Colonic mucosa (tissue), 4 donors: ENCODE data around the gene PRKCE. TPM values are rescaled to one million over a fixed set of nuclear protein-coding genes. Genes with fewer than 3 reads are reported as not detected.

Experiments used
- DNase-seq: peaks from one replicate; pipeline ENCODE4 v3.0.0-alpha.2; 2020
- H3K27ac ChIP-seq: fragments of 200-600 bp; one replicate; pipeline ENCODE4 v1.8.0; 2021
- H3K27me3 ChIP-seq: fragments of 200-600 bp; one replicate; pipeline ENCODE4 v1.8.0; 2021
- H3K36me3 ChIP-seq: fragments of 200-600 bp; one replicate; pipeline ENCODE4 v1.8.0; 2021
- H3K4me1 ChIP-seq: fragments of 200-600 bp; one replicate; pipeline ENCODE4 v1.8.0; 2021; ENCODE audit warnings: mild to moderate bottlenecking
- H3K4me3 ChIP-seq: fragments of 200-600 bp; one replicate; pipeline ENCODE4 v1.8.0; 2021
- H3K9ac ChIP-seq, 2 donors: one replicate each; pipeline ENCODE4 v1.7.0; 2013; ENCODE audit warnings: control low read depth in 2 of 2, low read depth in 2 of 2, low read length in 2 of 2
- H3K9me3 ChIP-seq: fragments of 200-600 bp; one replicate; pipeline ENCODE4 v1.8.0; 2021
- CTCF ChIP-seq: fragments of 200-600 bp; IDR thresholded peaks from one replicate; pipeline ENCODE4 v1.8.0; 2022; ENCODE audit warnings: antibody characterized with exemption, mild to moderate bottlenecking
- intact Hi-C: fragments of 100-400 bp; cut with DNase I; formaldehyde crosslinking; loops from one replicate; pipeline ENCODE4 v1.14.1; 2022
- total RNA-seq, 2 donors: library from RNA; stranded (reverse); fragmentation: NEBNext Ultra II Directional in 1 of 2; extraction: Animal tissue kit (Norgen Biotek cat#: 25700) in 1 of 2; gene quantifications; one replicate each; pipeline ENCODE4 v1.2.1, GENCODE V29; 2021
- donor health status: healthy.
- donor health status: DM: no; HTN: no; CAD: no.
- donor health status: DM: no; HTN: no; CAD: no.

The PRKCE gene
- total RNA-seq, 2 donors from 2014 or later, result 17.5 to 25.8 TPM

- no peak overlapping the region for H3K27ac ChIP-seq
- H3K27me3 ChIP-seq, result no peaks in the 10 kb centered on the region
- no peaks in the 10 kb centered on the region for H3K36me3 ChIP-seq
- no peak for TF ChIP-seq CTCF
- H3K9me3 ChIP-seq, result no peaks in the 10 kb centered on the region
- intact Hi-C loops, result no loop called here
- no peaks in the 10 kb centered on the region for H3K4me1 ChIP-seq
- no peak overlapping the region for H3K4me3 ChIP-seq
- DNase-seq, result no peak
- H3K9ac ChIP-seq, result no peak overlapping the region
These were observed 161.8 kb downstream of the PRKCE start for GRCh38 chr2:45813003-45813941.

- H3K4me3 ChIP-seq, result no peak overlapping the region
- H3K9me3 ChIP-seq, result no peaks in the 10 kb centered on the region
- intact Hi-C loops, result no loop called here
- H3K9ac ChIP-seq, result no peak overlapping the region
- DNase-seq, result no peak
- H3K4me1 ChIP-seq, result no peaks in the 10 kb centered on the region
- H3K36me3 ChIP-seq, result no peaks in the 10 kb centered on the region
- no peak overlapping the region for H3K27ac ChIP-seq
- no peaks in the 10 kb centered on the region for H3K27me3 ChIP-seq
- no peak for TF ChIP-seq CTCF
These were observed 163.0 kb downstream of the PRKCE start for GRCh38 chr2:45814488-45814887.

GRCh38 chr2:45814951-45815621 is 163.6 kb downstream of the PRKCE start:
- Histone ChIP-seq H3K9me3 (no peaks in the 10 kb centered on the region), H3K9ac (no peak overlapping the region), H3K4me3 (no peak overlapping the region), H3K27ac (no peak overlapping the region), H3K36me3 (no peaks in the 10 kb centered on the region), H3K27me3 (no peaks in the 10 kb centered on the region), H3K4me1 (no peaks in the 10 kb centered on the region)
- no peak for DNase-seq
- intact Hi-C loops, result no loop called here
- TF ChIP-seq CTCF, result no peak

- Histone ChIP-seq H3K36me3 (no peaks in the 10 kb centered on the region), H3K27ac (no peak overlapping the region), H3K4me1 (no peaks in the 10 kb centered on the region), H3K4me3 (no peak overlapping the region), H3K9ac (no peak overlapping the region), H3K27me3 (no peaks in the 10 kb centered on the region), H3K9me3 (no peaks in the 10 kb centered on the region)
- intact Hi-C loops, result no loop called here
- TF ChIP-seq CTCF, result no peak
- DNase-seq, result no peak
These were observed 164.8 kb downstream of the PRKCE start for GRCh38 chr2:45816272-45816671.

GRCh38 chr2:45818591-45818990 is 167.1 kb downstream of the PRKCE start:
- H3K9me3 ChIP-seq, result no peaks in the 10 kb centered on the region
- intact Hi-C loops, result no loop called here
- H3K27ac ChIP-seq, result no peak overlapping the region
- H3K27me3 ChIP-seq, result no peaks in the 10 kb centered on the region
- no peak for TF ChIP-seq CTCF
- no peak overlapping the region for H3K4me3 ChIP-seq
- no peak for DNase-seq
- no peaks in the 10 kb centered on the region for H3K36me3 ChIP-seq
- H3K9ac ChIP-seq, result no peak overlapping the region
- H3K4me1 ChIP-seq, result no peaks in the 10 kb centered on the region
